HUDEP-2 (cell line): Measurements from ENCODE around the gene FADD.

Source experiments
- DNase-seq, 76 experiments: peaks; one replicate each; lab custom pipeline; 2025; ENCODE audit not compliant: unreplicated experiment in 76 of 76; lab: John Stamatoyannopoulos, UW

FADD gene

GRCh38 chr11:70230840-70231710, 28.0 kb downstream of the FADD start:
- DNase-seq = no peak

- DNase-seq = no peak
These were observed 29.9 kb downstream of the FADD start for GRCh38 chr11:70233034-70233433.

- peak in 4 of 76 experiments; percentile 6 to 12 (median 10) for DNase-seq
These were observed 30.4 kb downstream of the FADD start for GRCh38 chr11:70233511-70233934.

GRCh38 chr11:70233962-70234361, 30.9 kb downstream of the FADD start:
- no peak for DNase-seq

- no peak for DNase-seq
These were observed 37.2 kb downstream of the FADD start for GRCh38 chr11:70240337-70240736.

- no peak for DNase-seq
These were observed 38.6 kb downstream of the FADD start for GRCh38 chr11:70241709-70242108.

GRCh38 chr11:70242885-70243284, 39.8 kb downstream of the FADD start:
- no peak for DNase-seq

GRCh38 chr11:70243912-70244652, 41.0 kb downstream of the FADD start:
- DNase-seq = no peak

GRCh38 chr11:70244698-70245097, 41.6 kb downstream of the FADD start:
- DNase-seq = no peak

GRCh38 chr11:70246196-70246595, 43.1 kb downstream of the FADD start:
- no peak for DNase-seq

GRCh38 chr11:70247042-70247709, 44.1 kb downstream of the FADD start:
- no peak for DNase-seq

GRCh38 chr11:70247710-70248072, 44.6 kb downstream of the FADD start:
- no peak for DNase-seq

GRCh38 chr11:70250876-70251658, 48.0 kb downstream of the FADD start:
- no peak for DNase-seq

- no peak for DNase-seq
These were observed 48.7 kb downstream of the FADD start for GRCh38 chr11:70251659-70252321.

GRCh38 chr11:70252844-70253243, 49.7 kb downstream of the FADD start:
- no peak for DNase-seq

- DNase-seq = no peak
These were observed 52.5 kb downstream of the FADD start for GRCh38 chr11:70255477-70256116.
